Ectodermal cell (in vitro differentiated cells): ENCODE data around the gene KATNB1.

Source experiments
- H3K27ac ChIP-seq: 2 replicates; pipeline ENCODE4 v1.7.0; 2013; ENCODE audit warnings: mild to moderate bottlenecking, low read depth, low read length; ENCODE audit not compliant: insufficient read depth, poor library complexity, severe bottlenecking
- H3K27me3 ChIP-seq: 2 replicates; pipeline ENCODE4 v1.7.0; 2013; ENCODE audit warnings: mild to moderate bottlenecking, low read length; ENCODE audit not compliant: insufficient read depth, control insufficient read depth, poor library complexity, severe bottlenecking
- H3K36me3 ChIP-seq: one replicate; pipeline ENCODE4 v1.7.0; 2013; ENCODE audit warnings: low read length; ENCODE audit not compliant: control insufficient read depth, insufficient read depth
- H3K4me1 ChIP-seq: one replicate; pipeline ENCODE4 v1.7.0; 2013; ENCODE audit warnings: low read length; ENCODE audit not compliant: control insufficient read depth, insufficient read depth
- H3K4me3 ChIP-seq: 2 replicates; pipeline ENCODE4 v1.7.0; 2013; ENCODE audit warnings: low read depth, low read length, control low read depth; ENCODE audit not compliant: insufficient read depth
- H3K9me3 ChIP-seq: 2 replicates; pipeline ENCODE4 v1.7.0; 2013; ENCODE audit warnings: mild to moderate bottlenecking, low read length, moderate library complexity; ENCODE audit not compliant: control insufficient read depth
- WGBS, 2 experiments: methylation state at CpG; one replicate each; pipeline ENCODE4 v1.1.7; 2013; ENCODE audit warnings: missing lambda C conversion rate in 2 of 2; 5-methylcytosine and 5-hydroxymethylcytosine counted together

Gene KATNB1

GRCh38 chr16:57732714-57733113 lies 2.9 kb upstream of the KATNB1 start:
- H3K36me3 ChIP-seq = no peaks in the 10 kb centered on the region
- no peaks in the 10 kb centered on the region for H3K27me3 ChIP-seq
- H3K4me3 ChIP-seq = no peak overlapping the region
- no peaks in the 10 kb centered on the region for H3K9me3 ChIP-seq
- no peak overlapping the region for H3K27ac ChIP-seq
- WGBS, 2 experiments = 89% methylated on average over 2 of the region's 2 CpGs
- peaks cover 11% of the 10 kb centered on the region for H3K4me1 ChIP-seq

- H3K4me1 ChIP-seq = peaks cover 11% of the 10 kb centered on the region
- WGBS, 2 experiments = 69 to 70% methylated on average over 20 of the region's 20 CpGs
- H3K4me3 ChIP-seq = peak overlapping the region; percentile 57
- no peaks in the 10 kb centered on the region for H3K27me3 ChIP-seq
- no peaks in the 10 kb centered on the region for H3K36me3 ChIP-seq
- no peaks in the 10 kb centered on the region for H3K9me3 ChIP-seq
- H3K27ac ChIP-seq = peak overlapping the region; percentile 57
These were observed 1.2 kb upstream of the KATNB1 start for GRCh38 chr16:57734308-57734924.

GRCh38 chr16:57734925-57735754 lies 430 bp upstream of the KATNB1 start:
- Histone ChIP-seq H3K4me3 (peak overlapping the region; percentile 68), H3K36me3 (no peaks in the 10 kb centered on the region), H3K9me3 (no peaks in the 10 kb centered on the region), H3K4me1 (peaks cover 11% of the 10 kb centered on the region), H3K27ac (peak overlapping the region; percentile 57), H3K27me3 (no peaks in the 10 kb centered on the region)
- 2% methylated on average over 45 of the region's 45 CpGs for WGBS, 2 experiments

GRCh38 chr16:57736419-57737351 lies 1.1 kb downstream of the KATNB1 start:
- Histone ChIP-seq H3K27me3 (no peaks in the 10 kb centered on the region), H3K36me3 (no peaks in the 10 kb centered on the region), H3K4me1 (peaks cover 11% of the 10 kb centered on the region), H3K27ac (peak overlapping the region; percentile 17), H3K9me3 (no peaks in the 10 kb centered on the region), H3K4me3 (peak overlapping the region; percentile 68)
- 32 to 37% methylated on average over 23 of the region's 23 CpGs for WGBS, 2 experiments

GRCh38 chr16:57738844-57739243 lies 3.3 kb downstream of the KATNB1 start:
- no peaks in the 10 kb centered on the region for H3K27me3 ChIP-seq
- H3K9me3 ChIP-seq = no peaks in the 10 kb centered on the region

GRCh38 chr16:57739756-57740422 lies 4.3 kb downstream of the KATNB1 start:
- WGBS, 2 experiments = 93 to 95% methylated on average over 18 of the region's 18 CpGs
- Histone ChIP-seq H3K9me3 (no peaks in the 10 kb centered on the region), H3K27ac (no peak overlapping the region), H3K4me1 (peaks cover 11% of the 10 kb centered on the region), H3K27me3 (no peaks in the 10 kb centered on the region), H3K4me3 (no peak overlapping the region), H3K36me3 (peaks cover 2% of the 10 kb centered on the region)

More at GRCh38 chr16:57738844-57739243, 3.3 kb downstream of the KATNB1 start:
- Histone ChIP-seq H3K27ac (no peak overlapping the region), H3K36me3 (no peaks in the 10 kb centered on the region), H3K4me1 (peaks cover 11% of the 10 kb centered on the region), H3K4me3 (no peak overlapping the region)
- WGBS, 2 experiments = 94% methylated on average over 7 of the region's 7 CpGs

GRCh38 chr16:57740423-57741071 lies 5.0 kb downstream of the KATNB1 start:
- Histone ChIP-seq H3K36me3 (peaks cover 4% of the 10 kb centered on the region), H3K4me1 (peaks cover 11% of the 10 kb centered on the region), H3K9me3 (no peaks in the 10 kb centered on the region), H3K27me3 (no peaks in the 10 kb centered on the region), H3K4me3 (no peak overlapping the region), H3K27ac (no peak overlapping the region)
- 94 to 95% methylated on average over 24 of the region's 24 CpGs for WGBS, 2 experiments

GRCh38 chr16:57741660-57742191 lies 6.2 kb downstream of the KATNB1 start:
- no peak overlapping the region for H3K4me3 ChIP-seq
- no peaks in the 10 kb centered on the region for H3K9me3 ChIP-seq
- H3K4me1 ChIP-seq = peaks cover 5% of the 10 kb centered on the region
- WGBS, 2 experiments = 95 to 96% methylated on average over 16 of the region's 16 CpGs
- peaks cover 4% of the 10 kb centered on the region for H3K36me3 ChIP-seq
- no peaks in the 10 kb centered on the region for H3K27me3 ChIP-seq
- H3K27ac ChIP-seq = no peak overlapping the region

- 82 to 84% methylated on average over 4 of the region's 4 CpGs for WGBS, 2 experiments
- no peaks in the 10 kb centered on the region for H3K9me3 ChIP-seq
- H3K36me3 ChIP-seq = peaks cover 4% of the 10 kb centered on the region
- H3K4me3 ChIP-seq = no peak overlapping the region
- peaks cover 5% of the 10 kb centered on the region for H3K4me1 ChIP-seq
- H3K27me3 ChIP-seq = no peaks in the 10 kb centered on the region
- no peak overlapping the region for H3K27ac ChIP-seq
These were observed 7.0 kb downstream of the KATNB1 start for GRCh38 chr16:57742543-57742942.
